ENCODE data around the gene FADS2. TPM values are rescaled to one million over a fixed set of nuclear protein-coding genes. Genes with fewer than 3 reads are reported as not detected.
A peak's percentile ranks its signal among the peaks of the same experiment; 100 is the strongest.

FADS2 gene
- total RNA-seq, 4 donors from 2014 or later, result 2.7 to 28.8 (median 3.9) TPM

GRCh38 chr11:61793083-61793828 is 34.8 kb upstream of the FADS2 start:
- in situ Hi-C loops (cut with MboI; ENCODE audit: low pct_ligation_motif_present in 1 of 4, low pct_unique_long_range_greater_than_20kb in 1 of 4, low sequenced_read_pairs in 3 of 4) (loop anchor here in 3 of 4 donors (10.0 to 25.0 kb wide), 3 partner anchors 162 to 319 kb away; partner anchors contain the start of genes INCENP (in 2 of the 3) and BEST1 (in 1 of the 3)), intact Hi-C loops (cut with DNase I; ENCODE audit: low total_unique reads) (loop anchor here (10.0 kb wide), 1 partner anchor 292 kb away; no protein-coding TSS in a partner anchor)

DNA sequence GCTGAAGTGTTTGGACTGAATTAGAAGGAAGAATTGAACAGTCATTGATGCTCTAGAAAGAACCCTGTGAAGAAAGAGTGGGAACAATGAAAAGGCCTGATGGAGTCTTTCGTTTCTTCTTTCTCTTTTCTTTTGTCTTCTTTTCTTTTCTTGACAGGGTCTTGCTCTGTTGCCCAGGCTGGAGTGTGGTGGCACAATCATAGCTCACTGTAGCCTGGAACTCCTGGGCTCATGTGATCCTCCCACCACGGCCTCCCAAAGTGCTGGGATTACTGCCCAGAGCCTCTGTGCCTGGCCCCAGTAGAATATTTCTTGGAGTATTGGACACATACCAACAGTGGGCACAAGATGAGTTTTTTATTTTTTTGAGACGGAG is 34.3 kb upstream of the FADS2 start:
- intact Hi-C loops (cut with DNase I; ENCODE audit: low total_unique reads), result loop anchor here (10.0 kb wide), 1 partner anchor 291 kb away; no protein-coding TSS in a partner anchor

More at GRCh38 chr11:61793083-61793828, 34.8 kb upstream of the FADS2 start:
- peak overlapping the region; percentile 90 to 98 (median 94) for H3K27ac ChIP-seq
- no peaks in the 10 kb centered on the region for H3K27me3 ChIP-seq
- peak overlapping the region; percentile 75 to 81 (median 80) for H3K4me3 ChIP-seq
- no peaks in the 10 kb centered on the region for H3K9me3 ChIP-seq
- DNase-seq, result no peak
- H3K36me3 ChIP-seq, result peaks cover 0 to 18% (median 5%) of the 10 kb centered on the region in 4 donors
- WGBS, 2 donors (ENCODE audit: low coverage in 1 of 2), result 4 to 11% methylated on average over 10 to 29 of the region's 29 CpGs
- peaks cover 5 to 24% (median 22%) of the 10 kb centered on the region in 4 donors for H3K4me1 ChIP-seq
- TF ChIP-seq POLR2AphosphoS5 (IDR thresholded peaks at IDR 0.05) (no peak), CTCF (IDR thresholded peaks at IDR 0.05) (no peak), EP300 (IDR thresholded peaks at IDR 0.05; ENCODE audit: low read depth) (no peak), POLR2A (IDR thresholded peaks at IDR 0.05) (no peak)

GRCh38 chr11:61794579-61794978 is 33.5 kb upstream of the FADS2 start:
- 85 to 90% methylated on average over 4 of the region's 4 CpGs for WGBS, 2 donors (ENCODE audit: low coverage in 1 of 2)

More for the DNA sequence above, 34.3 kb upstream of the FADS2 start:
- in situ Hi-C loops (cut with MboI; ENCODE audit: low pct_ligation_motif_present in 1 of 4, low pct_unique_long_range_greater_than_20kb in 1 of 4, low sequenced_read_pairs in 3 of 4), result loop anchor here in 3 of 4 donors (10.0 to 25.0 kb wide), 3 partner anchors 161 to 318 kb away; partner anchors contain the start of genes INCENP (in 2 of the 3) and BEST1 (in 1 of the 3)
- Histone ChIP-seq H3K4me3 (peak overlapping the region in 2 of 4 donors; percentile 75 to 81), H3K4me1 (peaks cover 5 to 24% (median 22%) of the 10 kb centered on the region in 4 donors), H3K36me3 (peaks cover 0 to 12% (median 5%) of the 10 kb centered on the region in 4 donors), H3K9me3 (no peaks in the 10 kb centered on the region), H3K27ac (no peak overlapping the region), H3K27me3 (no peaks in the 10 kb centered on the region)
- 50 to 53% methylated on average over 3 of the region's 3 CpGs for WGBS, 2 donors (ENCODE audit: low coverage in 1 of 2)
- TF ChIP-seq CTCF (IDR thresholded peaks at IDR 0.05), result no peak
- no peak for TF ChIP-seq POLR2A (IDR thresholded peaks at IDR 0.05)
- no peak for TF ChIP-seq EP300 (IDR thresholded peaks at IDR 0.05; ENCODE audit: low read depth)
- no peak for TF ChIP-seq POLR2AphosphoS5 (IDR thresholded peaks at IDR 0.05)
- no peak for DNase-seq

More at GRCh38 chr11:61794579-61794978, 33.5 kb upstream of the FADS2 start:
- no peak for TF ChIP-seq CTCF (IDR thresholded peaks at IDR 0.05)
- TF ChIP-seq POLR2AphosphoS5 (IDR thresholded peaks at IDR 0.05), result no peak
- no peak overlapping the region for H3K27ac ChIP-seq
- peaks cover 5 to 24% (median 22%) of the 10 kb centered on the region in 4 donors for H3K4me1 ChIP-seq
- H3K4me3 ChIP-seq, result no peak overlapping the region
- H3K9me3 ChIP-seq, result no peaks in the 10 kb centered on the region
- no peaks in the 10 kb centered on the region for H3K27me3 ChIP-seq
- DNase-seq, result no peak
- in situ Hi-C loops (cut with MboI; ENCODE audit: low pct_ligation_motif_present in 1 of 4, low pct_unique_long_range_greater_than_20kb in 1 of 4, low sequenced_read_pairs in 3 of 4) (loop anchor here in 3 of 4 donors (10.0 to 25.0 kb wide), 3 partner anchors 160 to 318 kb away; partner anchors contain the start of genes INCENP (in 2 of the 3) and BEST1 (in 1 of the 3)), intact Hi-C loops (cut with DNase I; ENCODE audit: low total_unique reads) (loop anchor here (10.0 kb wide), 1 partner anchor 290 kb away; no protein-coding TSS in a partner anchor)
- peaks cover 0 to 8% (median 2%) of the 10 kb centered on the region in 4 donors for H3K36me3 ChIP-seq

Data from transverse colon (tissue), 4 donors.